Ovary (tissue), 9 donors: ENCODE measurements around the gene RALA. TPM values are rescaled to one million over a fixed set of nuclear protein-coding genes. Genes with fewer than 3 reads are reported as not detected.

Experiments used
- DNase-seq, 5 donors: peaks; one replicate each; pipeline ENCODE4 v3.0.0-alpha.2; 2019 to 2020
- H3K27ac ChIP-seq, 2 donors: fragments of 200-600 bp; one replicate each; pipeline versions ENCODE4 v1.5.1 to v1.8.0; 2019 to 2022
- H3K27me3 ChIP-seq: fragments of 200-600 bp; one replicate; pipeline ENCODE4 v1.8.0; 2022
- H3K36me3 ChIP-seq: fragments of 200-600 bp; sonication (generic); one replicate; pipeline ENCODE4 v1.5.1; 2019
- H3K4me1 ChIP-seq: one replicate; pipeline ENCODE4 v1.8.1; 2013; ENCODE audit warnings: mild to moderate bottlenecking, moderate library complexity; ENCODE audit not compliant: insufficient read depth
- H3K4me3 ChIP-seq: fragments of 200-600 bp; sonication (generic); one replicate; pipeline ENCODE4 v1.5.1; 2017
- H3K9me3 ChIP-seq, 2 donors: fragments of 200-600 bp in 1 of 2; sonication (generic) in 1 of 2; one replicate each; pipeline versions ENCODE4 v1.5.1 to v1.8.1; 2013 to 2019; ENCODE audit warnings: mild to moderate bottlenecking in 1 of 2, moderate library complexity in 1 of 2
- EP300 ChIP-seq: sonication (generic); formaldehyde crosslinking; IDR thresholded peaks from one replicate; pipeline ENCODE4 v1.6.1; 2017; ENCODE audit warnings: antibody characterized with exemption
- POLR2A ChIP-seq: fragments of 450-650 bp; IDR thresholded peaks from one replicate; pipeline ENCODE4 v1.6.1; 2017; ENCODE audit warnings: antibody characterized with exemption, mild to moderate bottlenecking, moderate library complexity
- WGBS, 3 donors: extraction: QIAGEN DNeasy Blood & Tissue Kit in 1 of 3; methylation state at CpG; one replicate each; pipeline versions ENCODE4 v1.1.5 to v1.1.7; 2013 to 2017; 5-methylcytosine and 5-hydroxymethylcytosine counted together
- intact Hi-C, 4 donors: fragments of 100-400 bp; cut with DNase I; formaldehyde crosslinking; loops; one replicate each; pipeline versions ENCODE4 v1.11.0 to v1.15.1; 2022 to 2023
- polyA plus RNA-seq, 2 donors: library from polyadenylated mRNA; stranded (reverse); fragments of 200-250 nt in 1 of 2; fragments of 350-450 nt in 1 of 2; fragmentation: Illumina TruSeq in 1 of 2; extraction: RNeasy Lipid Tissue Mini Kit (QIAGEN cat#74804) in 1 of 2; gene quantifications; one replicate each; pipeline ENCODE4 v1.2.3, GENCODE V29; 2013 to 2014
- total RNA-seq, 7 donors: library from RNA; depleted of rRNA in 2 of 7; stranded (reverse); fragments of >200 nt in 2 of 7; fragmentation: NEBNext Ultra II Directional in 3 of 7; extraction: Animal tissue kit (Norgen Biotek cat#: 25700) in 3 of 7; gene quantifications; one replicate each; pipeline versions ENCODE4 v1.1.0 to v1.2.4, GENCODE V29; 2016 to 2023
- TF ChIP-seq, protein P1 (sequence below), 3 donors: fragments of 450-650 bp in 2 of 3; fragments of 200-600 bp in 1 of 3; IDR thresholded peaks; one replicate each; pipeline versions ENCODE4 v1.5.1 to v1.8.0; 2016 to 2022; ENCODE audit warnings: antibody characterized with exemption in 3 of 3, mild to moderate bottlenecking in 1 of 3
- donor health status: DM: no; HTN: no; CAD: no; lungs with moderate emphysema.
- donor health status: DM: no; HTN: no; CAD: no.
- donor health status: Bipolar disorder and iron deficiency.
- donor health status: DM: yes; HTN: yes; CAD: no.
- donor health status: DM: no; HTN: no; CAD: no.
- donor health status: DM: yes; HTN: yes; CAD: no.

RALA gene
- total and polyA plus RNA-seq, 9 donors: 13.9 to 32.9 (median 25.2) TPM

DNA sequence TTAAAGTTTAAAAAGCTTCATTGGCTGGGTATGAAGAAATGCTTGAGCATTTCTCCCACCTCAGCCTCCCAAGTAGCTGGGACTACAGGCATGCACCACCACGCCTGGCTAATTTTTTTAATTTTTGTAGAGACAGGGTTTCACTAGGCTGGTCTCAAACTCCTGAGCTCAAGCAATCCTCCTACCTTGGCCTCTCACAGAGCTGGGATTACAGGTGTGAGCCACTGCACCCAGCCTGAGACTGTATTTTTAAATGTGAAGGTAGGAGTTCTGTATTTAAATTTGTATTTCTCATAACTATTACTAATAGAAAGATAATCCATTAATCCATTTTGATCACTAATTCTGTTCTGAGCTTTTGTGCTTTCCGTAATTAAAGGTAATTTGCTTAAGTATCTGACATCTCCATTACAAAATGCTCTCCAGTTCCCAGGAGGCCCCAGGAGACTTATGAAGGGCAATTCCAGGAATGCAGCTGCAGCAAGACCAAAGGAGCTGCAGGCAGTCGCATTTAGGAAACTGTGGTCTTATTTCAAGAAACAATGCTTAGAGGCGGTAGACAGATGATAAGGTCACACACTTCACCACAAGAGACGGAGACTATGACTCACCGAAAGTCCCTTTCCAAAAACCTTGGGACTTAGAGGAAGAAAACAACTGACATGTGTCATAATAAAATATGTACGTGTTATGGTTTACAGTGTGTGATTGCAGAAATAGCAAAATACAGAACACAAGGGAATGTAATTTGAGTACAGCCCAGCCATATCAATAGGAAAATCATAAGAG, 33.9 kb upstream of the RALA start:
- no peak for DNase-seq
- H3K27ac ChIP-seq: no peak overlapping the region
- intact Hi-C loops: no loop called here

DNA sequence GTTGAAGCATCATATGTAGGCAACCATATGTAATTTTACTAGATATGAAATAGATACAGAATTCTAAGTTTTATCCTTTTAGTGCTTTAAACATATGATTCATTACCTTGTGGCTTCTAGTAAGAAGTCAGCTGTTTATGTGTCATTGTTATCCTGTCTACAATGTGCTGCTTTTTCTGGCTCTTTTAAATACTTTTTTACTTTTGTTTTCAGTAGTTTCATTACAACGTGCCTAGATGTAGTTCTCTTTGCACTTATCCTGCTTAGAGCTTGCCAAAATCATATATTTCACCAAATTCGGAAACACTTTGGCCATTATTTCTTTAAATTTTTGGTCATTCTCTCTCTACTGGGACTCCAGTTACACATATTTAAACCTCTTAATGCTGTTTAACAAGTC, 30.8 kb upstream of the RALA start:
- H3K4me3 ChIP-seq: no peak overlapping the region
- DNase-seq: no peak
- H3K4me1 ChIP-seq: no peaks in the 10 kb centered on the region
- no peaks in the 10 kb centered on the region for H3K27me3 ChIP-seq
- intact Hi-C loops: no loop called here
- TF ChIP-seq EP300 (no peak), POLR2A (no peak)
- TF ChIP-seq, protein P1, sequence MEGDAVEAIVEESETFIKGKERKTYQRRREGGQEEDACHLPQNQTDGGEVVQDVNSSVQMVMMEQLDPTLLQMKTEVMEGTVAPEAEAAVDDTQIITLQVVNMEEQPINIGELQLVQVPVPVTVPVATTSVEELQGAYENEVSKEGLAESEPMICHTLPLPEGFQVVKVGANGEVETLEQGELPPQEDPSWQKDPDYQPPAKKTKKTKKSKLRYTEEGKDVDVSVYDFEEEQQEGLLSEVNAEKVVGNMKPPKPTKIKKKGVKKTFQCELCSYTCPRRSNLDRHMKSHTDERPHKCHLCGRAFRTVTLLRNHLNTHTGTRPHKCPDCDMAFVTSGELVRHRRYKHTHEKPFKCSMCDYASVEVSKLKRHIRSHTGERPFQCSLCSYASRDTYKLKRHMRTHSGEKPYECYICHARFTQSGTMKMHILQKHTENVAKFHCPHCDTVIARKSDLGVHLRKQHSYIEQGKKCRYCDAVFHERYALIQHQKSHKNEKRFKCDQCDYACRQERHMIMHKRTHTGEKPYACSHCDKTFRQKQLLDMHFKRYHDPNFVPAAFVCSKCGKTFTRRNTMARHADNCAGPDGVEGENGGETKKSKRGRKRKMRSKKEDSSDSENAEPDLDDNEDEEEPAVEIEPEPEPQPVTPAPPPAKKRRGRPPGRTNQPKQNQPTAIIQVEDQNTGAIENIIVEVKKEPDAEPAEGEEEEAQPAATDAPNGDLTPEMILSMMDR (IDR thresholded peaks at IDR 0.05): no peak
- H3K9me3 ChIP-seq: no peaks in the 10 kb centered on the region
- WGBS, 3 donors: 2 to 27% (median 22%) methylated on average over 2 of the region's 2 CpGs
- H3K27ac ChIP-seq: no peak overlapping the region
- H3K36me3 ChIP-seq: no peaks in the 10 kb centered on the region

More for the DNA sequence above, 33.9 kb upstream of the RALA start:
- Histone ChIP-seq H3K9me3 (no peaks in the 10 kb centered on the region), H3K4me1 (no peaks in the 10 kb centered on the region), H3K36me3 (no peaks in the 10 kb centered on the region), H3K27me3 (no peaks in the 10 kb centered on the region), H3K4me3 (no peak overlapping the region)
- 46 to 65% (median 50%) methylated on average over 7 of the region's 7 CpGs for WGBS, 3 donors
- TF ChIP-seq, protein P1 (IDR thresholded peaks at IDR 0.05): no peak
- TF ChIP-seq POLR2A (no peak), EP300 (no peak)

DNA sequence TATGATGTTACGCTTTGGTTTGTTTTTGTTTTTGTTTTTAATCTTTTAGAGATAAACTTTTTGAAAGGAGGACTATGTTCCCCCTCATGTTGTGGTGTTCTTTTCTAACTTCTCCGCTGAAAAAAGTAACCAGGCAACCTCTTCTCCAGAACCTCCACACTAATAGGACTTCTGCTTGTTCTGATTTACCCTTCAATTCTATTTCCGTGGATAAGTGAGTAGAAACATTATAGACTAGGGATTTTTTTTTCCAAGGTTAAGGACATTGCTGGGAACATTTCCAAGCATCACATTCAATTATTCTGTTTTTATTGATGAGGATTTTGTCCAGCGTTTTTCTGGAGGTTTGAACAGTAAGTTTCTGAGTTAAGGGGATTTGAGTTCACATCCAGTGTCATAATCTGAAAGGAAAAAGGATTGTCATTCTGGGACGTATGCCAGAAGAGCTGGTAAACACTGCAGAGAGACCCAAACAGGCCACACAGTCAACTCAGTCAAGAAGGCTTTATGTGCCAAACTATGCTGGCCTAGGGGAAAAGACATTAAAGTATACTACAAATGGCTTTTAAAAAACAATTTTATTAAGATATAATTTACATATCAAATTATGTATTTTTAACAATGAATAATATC, 28.3 kb upstream of the RALA start:
- no peaks in the 10 kb centered on the region for H3K9me3 ChIP-seq
- no peak for DNase-seq
- no peaks in the 10 kb centered on the region for H3K36me3 ChIP-seq
- no peak overlapping the region for H3K4me3 ChIP-seq
- WGBS, 3 donors: 19 to 35% (median 27%) methylated on average over 5 of the region's 5 CpGs
- H3K27me3 ChIP-seq: no peaks in the 10 kb centered on the region
- no peaks in the 10 kb centered on the region for H3K4me1 ChIP-seq
- H3K27ac ChIP-seq: no peak overlapping the region
- no peak for TF ChIP-seq POLR2A
- TF ChIP-seq, protein P1 (IDR thresholded peaks at IDR 0.05): no peak
- no peak for TF ChIP-seq EP300
- intact Hi-C loops: no loop called here

DNA sequence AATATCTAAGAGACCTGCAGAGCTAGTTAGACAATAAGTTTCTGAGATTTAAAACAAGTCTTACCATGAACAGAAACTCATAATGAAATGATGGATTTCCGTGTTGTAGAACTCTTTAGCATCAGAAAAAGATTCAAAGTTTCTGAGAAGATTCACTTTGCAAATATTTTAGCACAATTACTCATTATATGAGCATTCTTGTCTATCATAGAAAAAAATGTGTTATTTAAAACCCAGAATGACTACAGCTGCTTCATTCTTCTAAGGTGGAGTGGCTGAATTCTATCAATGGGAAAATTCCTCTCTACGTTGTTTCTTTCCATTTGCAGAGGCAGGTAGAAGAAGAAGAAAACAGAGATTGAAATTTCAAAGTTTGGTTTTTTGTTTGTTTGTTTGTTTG, 21.0 kb upstream of the RALA start:
- 42 to 63% (median 44%) methylated on average over 2 of the region's 2 CpGs for WGBS, 3 donors

More for the DNA sequence above, 21.0 kb upstream of the RALA start:
- TF ChIP-seq, protein P1 (IDR thresholded peaks at IDR 0.05): no peak
- no peak for TF ChIP-seq POLR2A
- TF ChIP-seq EP300: no peak
- no peaks in the 10 kb centered on the region for H3K36me3 ChIP-seq
- no peak overlapping the region for H3K4me3 ChIP-seq
- H3K9me3 ChIP-seq: no peaks in the 10 kb centered on the region
- no peak overlapping the region for H3K27ac ChIP-seq
- intact Hi-C loops: no loop called here
- no peaks in the 10 kb centered on the region for H3K4me1 ChIP-seq
- no peak for DNase-seq
- H3K27me3 ChIP-seq: no peaks in the 10 kb centered on the region
